ENCODE results near the gene F13A1.

The F13A1 gene

DNA sequence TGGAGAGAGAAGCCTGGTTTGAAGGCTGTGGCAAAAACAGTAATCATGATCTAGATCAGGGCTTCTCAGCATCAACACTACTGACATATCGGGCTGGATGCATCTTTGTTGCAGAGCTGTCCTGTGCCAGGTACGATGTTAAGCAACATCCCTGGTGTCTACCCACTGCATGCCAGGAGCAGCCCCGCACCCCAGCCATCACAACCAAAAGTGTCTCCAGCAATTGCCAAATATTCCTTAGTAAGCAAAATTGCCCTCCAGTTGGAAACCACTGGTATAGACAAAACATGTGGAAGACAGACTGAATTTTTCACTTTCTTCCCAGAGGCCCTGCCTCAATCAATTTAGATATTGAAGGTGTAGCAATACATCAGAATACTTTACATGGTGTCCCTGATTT is 166.1 kb downstream of the F13A1 start:
- DNase-seq (ENCODE audit: low read depth): no peak
- H3K4me3 ChIP-seq (ENCODE audit: low read length): no peak overlapping the region
- TF ChIP-seq, protein P1, sequence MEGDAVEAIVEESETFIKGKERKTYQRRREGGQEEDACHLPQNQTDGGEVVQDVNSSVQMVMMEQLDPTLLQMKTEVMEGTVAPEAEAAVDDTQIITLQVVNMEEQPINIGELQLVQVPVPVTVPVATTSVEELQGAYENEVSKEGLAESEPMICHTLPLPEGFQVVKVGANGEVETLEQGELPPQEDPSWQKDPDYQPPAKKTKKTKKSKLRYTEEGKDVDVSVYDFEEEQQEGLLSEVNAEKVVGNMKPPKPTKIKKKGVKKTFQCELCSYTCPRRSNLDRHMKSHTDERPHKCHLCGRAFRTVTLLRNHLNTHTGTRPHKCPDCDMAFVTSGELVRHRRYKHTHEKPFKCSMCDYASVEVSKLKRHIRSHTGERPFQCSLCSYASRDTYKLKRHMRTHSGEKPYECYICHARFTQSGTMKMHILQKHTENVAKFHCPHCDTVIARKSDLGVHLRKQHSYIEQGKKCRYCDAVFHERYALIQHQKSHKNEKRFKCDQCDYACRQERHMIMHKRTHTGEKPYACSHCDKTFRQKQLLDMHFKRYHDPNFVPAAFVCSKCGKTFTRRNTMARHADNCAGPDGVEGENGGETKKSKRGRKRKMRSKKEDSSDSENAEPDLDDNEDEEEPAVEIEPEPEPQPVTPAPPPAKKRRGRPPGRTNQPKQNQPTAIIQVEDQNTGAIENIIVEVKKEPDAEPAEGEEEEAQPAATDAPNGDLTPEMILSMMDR (conservative IDR thresholded peaks at IDR 0.05; ENCODE audit: low read length): no peak

DNA sequence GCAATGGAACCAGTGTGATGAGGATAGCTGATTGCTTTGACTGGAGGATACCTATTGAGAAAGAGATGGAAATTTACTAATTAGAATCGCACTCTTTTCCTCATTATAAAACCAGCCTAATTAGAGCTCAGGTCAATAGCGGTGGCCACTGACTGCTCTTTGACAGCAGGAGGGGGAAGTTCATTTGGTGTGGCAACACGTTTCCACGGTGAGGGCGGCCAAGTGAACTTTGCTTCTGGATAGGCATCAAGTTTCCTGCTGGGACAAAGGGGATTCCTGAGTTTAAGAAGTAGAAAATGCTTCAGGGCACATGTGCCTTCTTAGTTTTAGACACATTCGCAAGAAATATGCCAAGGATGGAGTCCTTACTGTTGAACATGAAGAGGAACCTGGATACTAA is 168.4 kb downstream of the F13A1 start:
- DNase-seq (ENCODE audit: low read depth): no peak
- TF ChIP-seq, protein P1 (conservative IDR thresholded peaks at IDR 0.05; ENCODE audit: low read length): no peak
- H3K4me3 ChIP-seq (ENCODE audit: low read length): no peak overlapping the region

DNA sequence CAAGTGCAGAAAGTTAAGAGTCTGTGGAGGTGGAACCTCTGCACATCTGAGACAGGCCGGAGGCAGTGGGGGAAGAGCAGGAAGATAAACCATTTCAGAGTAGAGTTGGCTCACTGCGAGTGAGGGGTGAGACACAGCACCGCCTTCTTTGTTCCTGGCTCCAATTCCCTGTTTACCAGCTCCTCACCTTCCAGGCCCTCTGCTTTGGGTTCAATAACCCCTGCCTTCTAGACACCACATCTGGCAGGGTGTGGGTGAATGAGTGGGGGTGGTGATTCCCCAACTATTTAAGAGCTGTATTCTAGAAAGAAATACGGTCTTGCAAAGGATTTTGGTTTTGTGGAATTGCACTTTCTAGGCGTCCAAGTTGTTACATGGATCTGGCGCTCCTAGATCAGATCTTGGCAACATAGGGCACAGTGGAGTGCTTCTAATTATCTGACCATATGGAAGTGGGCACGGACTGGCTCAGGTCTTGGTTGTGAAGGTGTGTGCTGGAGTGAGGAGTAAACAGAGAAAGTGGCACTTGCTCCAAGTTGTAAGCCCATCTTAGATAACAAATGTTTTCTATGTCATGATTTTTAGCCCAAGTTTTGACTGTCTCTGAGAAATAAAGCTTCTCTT is 172.2 kb downstream of the F13A1 start:
- no peak overlapping the region for H3K4me3 ChIP-seq (ENCODE audit: low read length)
- TF ChIP-seq, protein P1 (conservative IDR thresholded peaks at IDR 0.05; ENCODE audit: low read length): no peak
- no peak for DNase-seq (ENCODE audit: low read depth)

DNA sequence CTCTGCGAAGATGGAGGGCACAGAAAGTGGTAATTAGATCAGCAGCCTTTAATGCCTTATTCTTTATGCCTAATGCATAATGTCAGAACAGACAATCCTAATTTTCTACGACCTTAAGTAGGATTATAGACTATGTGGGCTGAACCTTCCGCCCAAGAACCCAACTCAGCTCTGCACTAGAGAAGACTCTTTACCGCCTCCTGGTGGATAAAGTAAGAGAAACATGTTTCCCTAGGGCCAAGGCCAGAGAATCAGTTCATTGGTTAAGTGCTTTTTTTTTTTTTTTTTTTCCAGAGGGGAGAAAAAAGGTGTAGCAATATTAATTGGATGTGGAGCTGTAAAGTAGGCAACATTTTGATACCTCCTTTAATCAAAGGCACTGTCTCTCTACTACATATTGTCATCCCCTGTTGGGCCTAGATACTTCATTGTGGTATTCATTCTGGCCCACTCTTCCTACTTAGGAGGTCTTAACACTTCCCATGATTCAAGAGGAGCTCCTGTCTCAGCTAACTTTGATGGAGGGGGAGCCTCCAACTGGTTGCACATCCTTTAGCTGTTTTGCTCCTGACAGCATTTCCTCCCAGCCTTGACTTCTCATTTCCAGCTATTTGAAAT is 188.9 kb downstream of the F13A1 start:
- DNase-seq (ENCODE audit: low read depth): peak; percentile 25
- no peak overlapping the region for H3K4me3 ChIP-seq (ENCODE audit: low read length)
- TF ChIP-seq, protein P1 (conservative IDR thresholded peaks at IDR 0.05; ENCODE audit: low read length): peak; percentile 49

DNA sequence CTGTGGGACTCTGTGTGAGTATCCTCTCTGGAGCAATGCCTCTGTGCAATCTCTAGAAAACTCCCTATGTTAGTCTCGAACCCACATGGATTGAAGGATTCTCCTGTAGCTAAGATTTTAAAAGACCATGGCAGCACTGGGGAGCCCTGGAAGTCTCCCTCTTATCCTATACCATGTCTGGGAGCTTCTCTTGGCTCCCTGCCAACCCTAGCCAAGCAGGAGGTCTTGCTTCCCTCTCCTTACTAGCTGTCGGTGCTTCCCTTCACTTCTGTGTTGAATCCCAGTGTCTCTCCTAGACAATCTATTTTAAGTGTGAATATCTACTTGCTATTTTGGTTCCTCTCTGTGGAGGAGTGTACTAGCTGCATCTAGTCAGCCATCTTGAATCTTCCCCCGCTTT is 195.0 kb downstream of the F13A1 start:
- no peak for DNase-seq (ENCODE audit: low read depth)
- TF ChIP-seq, protein P1 (conservative IDR thresholded peaks at IDR 0.05; ENCODE audit: low read length): no peak
- no peak overlapping the region for H3K4me3 ChIP-seq (ENCODE audit: low read length)

DNA sequence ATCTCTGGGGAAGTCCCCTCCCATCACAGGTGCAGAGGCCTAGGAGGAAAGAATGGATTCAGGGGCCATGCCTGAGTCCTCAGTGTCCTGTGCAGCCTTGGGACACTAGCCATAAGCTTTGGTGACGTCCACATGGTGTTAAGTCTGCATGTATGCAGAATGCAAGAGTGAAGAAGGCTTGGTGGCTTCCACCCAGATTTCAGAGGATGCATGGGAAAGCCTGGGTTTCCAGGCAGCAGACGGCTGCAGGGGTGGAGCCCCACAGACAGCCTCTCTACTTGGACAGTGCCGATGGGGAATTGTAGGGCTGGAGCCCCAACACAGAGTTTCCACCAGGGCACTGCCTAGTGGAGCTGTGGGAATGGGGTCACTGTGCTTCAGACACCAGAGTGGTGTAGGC is 196.7 kb downstream of the F13A1 start:
- DNase-seq (ENCODE audit: low read depth): no peak
- TF ChIP-seq, protein P1 (conservative IDR thresholded peaks at IDR 0.05; ENCODE audit: low read length): no peak
- H3K4me3 ChIP-seq (ENCODE audit: low read length): no peak overlapping the region

DNA sequence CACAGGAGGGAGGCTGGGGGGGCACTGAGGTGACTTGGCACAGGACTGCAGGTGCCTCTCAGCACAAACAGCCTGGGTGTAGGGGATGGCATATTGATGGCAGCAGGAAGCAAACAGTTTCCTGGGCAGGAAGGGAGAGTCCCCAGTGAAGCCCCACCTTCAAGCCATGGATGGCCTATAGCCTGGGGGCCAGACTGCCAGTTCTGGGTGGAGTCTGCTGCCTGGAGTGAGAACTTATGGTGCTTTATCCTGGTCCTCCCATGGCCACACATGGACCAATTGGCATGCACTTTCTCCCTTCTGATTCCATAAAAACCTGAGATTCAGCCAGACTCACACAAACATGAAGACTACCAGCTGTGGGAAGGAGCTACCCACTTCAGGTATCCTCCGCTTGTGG is 198.5 kb downstream of the F13A1 start:
- DNase-seq (ENCODE audit: low read depth): no peak

More for the DNA sequence above, 198.5 kb downstream of the F13A1 start:
- TF ChIP-seq, protein P1 (conservative IDR thresholded peaks at IDR 0.05; ENCODE audit: low read length): no peak
- no peak overlapping the region for H3K4me3 ChIP-seq (ENCODE audit: low read length)
